ENCODE data around the gene PIP4P1.
A peak's percentile ranks its signal among the peaks of the same experiment; 100 is the strongest.
"Not testable (repeated sequence)": the region's sequence is repeated elsewhere in the genome, so short reads cannot be mapped to it uniquely, and the experiment has no call there.

The PIP4P1 gene
- 47.9 to 58.1 reads per million in 2 donors for total RNA-seq

- peak; percentile 93 for DNase-seq
Observed at GRCh38 chr14:20461225-20462141, at the start of gene PIP4P1. Gene PIP4P1, minus strand, starts transcription at chr14:20461434. Its CDS starts 109 bp downstream, at chr14:20461325.

GRCh38 chr14:20508367-20508766 is 47.1 kb upstream of the PIP4P1 start:
- no peak for DNase-seq

- DNase-seq = not testable (repeated sequence)
Observed at GRCh38 chr14:20507537-20507936, 46.3 kb upstream of the PIP4P1 start.

DNA sequence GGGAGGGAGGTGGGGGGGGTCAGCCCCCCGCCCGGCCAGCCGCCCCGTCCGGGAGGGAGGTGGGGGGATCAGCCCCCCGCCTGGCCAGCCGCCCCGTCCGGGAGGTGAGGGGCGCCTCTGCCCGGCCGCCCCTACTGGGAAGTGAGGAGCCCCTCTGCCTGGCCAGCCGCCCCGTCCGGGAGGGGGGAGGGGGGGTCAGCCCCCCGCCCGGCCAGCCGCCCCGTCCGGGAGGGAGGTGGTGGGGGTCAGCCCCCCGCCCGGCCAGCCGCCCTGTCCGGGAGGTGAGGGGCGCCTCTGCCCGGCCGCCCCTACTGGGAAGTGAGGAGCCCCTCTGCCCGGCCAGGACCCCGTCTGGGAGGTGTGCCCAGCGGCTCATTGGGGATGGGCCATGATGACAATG is 45.5 kb upstream of the PIP4P1 start:
- not testable (repeated sequence) for DNase-seq

DNA sequence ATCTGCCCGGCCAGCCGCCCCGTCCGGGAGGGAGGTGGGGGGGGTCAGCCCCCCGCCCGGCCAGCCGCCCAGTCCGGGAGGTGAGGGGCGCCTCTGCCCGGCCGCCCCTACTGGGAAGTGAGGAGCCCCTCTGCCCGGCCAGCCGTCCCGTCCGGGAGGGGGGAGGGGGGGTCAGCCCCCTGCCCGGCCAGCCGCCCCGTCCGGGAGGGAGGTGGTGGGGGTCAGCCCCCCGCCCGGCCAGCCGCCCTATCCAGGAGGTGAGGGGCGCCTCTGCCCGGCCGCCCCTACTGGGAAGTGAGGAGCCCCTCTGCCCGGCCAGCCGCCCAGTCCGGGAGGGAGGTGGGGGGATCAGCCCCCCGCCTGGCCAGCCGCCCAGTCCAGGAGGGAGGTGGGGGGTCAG is 45.0 kb upstream of the PIP4P1 start:
- not testable (repeated sequence) for DNase-seq

DNA sequence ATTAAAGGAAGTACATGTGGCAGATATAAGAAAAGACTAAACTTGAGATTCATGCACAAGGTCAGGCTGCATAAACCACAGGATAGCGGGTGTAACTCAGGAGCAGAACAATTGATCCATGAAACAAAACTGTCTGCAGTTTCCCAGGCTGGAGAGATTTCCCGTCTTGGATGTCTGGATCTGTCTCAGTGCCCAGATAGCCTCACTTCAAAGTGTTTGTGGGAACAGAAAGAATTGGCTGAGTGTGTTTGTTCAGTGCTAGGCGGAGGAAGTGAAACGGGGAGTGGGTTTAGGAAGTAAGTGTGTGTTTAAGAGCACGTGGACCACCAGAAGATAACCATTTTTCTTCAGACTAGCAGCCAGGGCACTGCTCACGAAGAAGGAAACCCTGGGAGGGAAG is 42.7 kb upstream of the PIP4P1 start:
- no peak for DNase-seq

- no peak for DNase-seq
Observed at GRCh38 chr14:20501346-20501745, 40.1 kb upstream of the PIP4P1 start.

- DNase-seq = no peak
Observed at GRCh38 chr14:20499881-20500280, 38.6 kb upstream of the PIP4P1 start.

DNA sequence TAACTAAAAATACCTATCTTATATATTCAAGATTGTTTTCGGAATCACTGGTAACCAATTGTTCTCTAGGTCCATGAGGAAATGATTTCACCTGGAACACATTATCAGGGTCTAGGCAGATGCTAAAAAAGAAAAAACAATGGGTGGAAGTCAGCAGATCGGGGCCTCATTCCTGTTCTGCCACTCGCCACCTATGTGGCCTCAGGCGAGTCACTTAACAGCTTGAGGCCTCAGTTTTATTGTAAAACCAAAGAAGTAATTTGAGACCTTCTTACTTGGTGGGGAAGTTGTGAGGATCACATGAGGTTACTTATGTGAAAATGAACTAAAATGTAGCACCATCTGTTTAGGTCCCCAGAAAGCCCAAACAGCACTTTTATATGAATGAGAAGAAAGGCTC is 37.9 kb upstream of the PIP4P1 start:
- no peak for DNase-seq

- no peak for DNase-seq
Observed at GRCh38 chr14:20498622-20499021, 37.4 kb upstream of the PIP4P1 start.

DNA sequence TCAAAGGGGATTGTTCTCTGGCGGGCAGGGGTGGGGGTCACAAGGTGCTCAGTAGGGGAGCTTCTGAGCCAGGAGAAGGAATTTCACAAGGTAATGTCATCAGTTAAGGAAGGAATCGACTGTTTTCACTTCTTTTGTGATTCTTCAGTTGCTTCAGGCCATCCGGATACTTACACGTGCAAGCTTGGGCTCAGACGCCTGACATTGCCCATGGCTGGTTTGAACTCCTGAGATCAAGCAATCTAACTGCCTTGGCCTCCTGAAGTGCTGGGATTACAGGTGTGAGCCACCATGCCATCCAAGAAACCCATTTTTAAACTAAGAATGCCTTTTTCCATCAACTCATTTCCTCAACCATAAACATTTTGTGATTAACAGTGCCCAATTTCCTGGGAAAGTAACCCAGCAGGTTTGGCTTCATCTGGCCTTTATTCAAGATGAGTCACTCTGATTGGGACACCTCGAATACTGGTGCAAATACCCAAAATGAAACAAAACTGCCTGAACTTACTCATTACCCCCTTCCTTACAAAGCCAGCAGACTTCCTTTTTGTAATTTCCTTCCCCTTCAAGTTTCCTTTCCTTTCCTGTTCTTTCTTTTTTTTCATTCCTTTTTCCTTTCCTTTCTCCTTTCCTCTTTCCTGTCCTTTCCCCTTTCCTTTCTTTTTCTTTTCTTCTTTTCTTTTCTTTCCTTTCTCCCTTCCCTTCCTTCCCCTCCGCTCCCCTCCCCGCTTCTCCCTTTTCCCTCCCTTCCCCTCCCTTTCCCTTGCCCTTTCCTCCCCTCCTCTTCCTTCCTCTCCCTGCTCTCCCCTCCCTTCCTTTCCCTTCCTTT is 33.9 kb upstream of the PIP4P1 start:
- DNase-seq = no peak

GRCh38 chr14:20493634-20494033 is 32.4 kb upstream of the PIP4P1 start:
- no peak for DNase-seq

DNA sequence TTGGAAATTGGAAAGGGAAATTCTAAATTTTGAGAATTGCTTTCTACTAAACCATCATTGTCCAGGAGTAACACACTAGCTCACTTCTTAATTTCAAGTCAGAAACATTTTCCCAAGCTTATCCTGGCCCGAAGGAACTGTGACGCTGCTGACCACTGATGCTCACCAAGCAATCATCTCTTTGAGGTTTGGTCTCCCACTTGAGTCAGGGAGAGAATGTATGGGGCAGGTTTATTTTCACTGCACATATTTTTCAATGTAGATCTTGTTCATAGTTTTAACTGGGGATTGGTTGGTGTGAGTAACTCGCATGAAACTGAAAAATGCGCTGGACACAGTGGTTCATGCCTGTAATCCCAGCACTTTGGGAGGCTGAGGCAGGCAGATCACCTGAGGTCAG is 31.3 kb upstream of the PIP4P1 start:
- no peak for DNase-seq

DNA sequence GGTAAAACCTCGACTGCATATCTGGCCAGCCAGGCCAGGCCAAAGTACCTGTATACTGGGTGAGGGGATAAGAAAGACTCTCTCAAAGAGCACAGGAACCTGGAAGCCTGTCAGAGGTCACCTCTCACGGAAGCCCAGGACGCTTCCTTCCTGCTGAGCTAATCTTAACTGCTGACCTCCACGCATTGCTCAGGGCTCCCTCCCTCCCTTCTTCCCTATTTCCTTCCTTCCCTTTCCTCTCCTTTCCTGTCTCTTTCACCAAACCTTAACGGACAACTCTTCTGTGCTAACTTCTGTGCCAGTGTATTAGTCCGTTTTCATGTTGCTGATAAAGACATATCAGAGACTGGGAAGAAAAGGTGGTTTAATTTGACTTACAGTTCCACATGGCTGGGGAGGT is 29.3 kb upstream of the PIP4P1 start:
- no peak for DNase-seq

GRCh38 chr14:20489093-20489994 is 28.1 kb upstream of the PIP4P1 start:
- no peak for DNase-seq

DNA sequence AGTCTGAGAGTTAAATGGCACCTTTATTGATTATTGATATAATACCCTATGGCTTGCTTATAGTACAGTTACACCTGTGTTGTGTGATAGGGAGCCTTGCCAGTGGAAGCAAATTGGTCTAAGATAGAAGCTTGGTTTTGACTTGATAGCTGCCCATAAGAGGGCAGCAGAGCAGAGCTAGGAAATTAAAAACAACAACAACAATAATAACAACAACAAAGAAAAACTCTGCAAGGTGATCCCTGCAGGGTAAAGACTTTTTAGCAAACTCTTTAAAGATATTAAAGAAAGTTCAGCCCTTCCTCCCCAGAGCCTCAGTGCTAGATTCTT is 26.1 kb upstream of the PIP4P1 start:
- DNase-seq = no peak

GRCh38 chr14:20486684-20487395 is 25.6 kb upstream of the PIP4P1 start:
- DNase-seq = no peak

DNA sequence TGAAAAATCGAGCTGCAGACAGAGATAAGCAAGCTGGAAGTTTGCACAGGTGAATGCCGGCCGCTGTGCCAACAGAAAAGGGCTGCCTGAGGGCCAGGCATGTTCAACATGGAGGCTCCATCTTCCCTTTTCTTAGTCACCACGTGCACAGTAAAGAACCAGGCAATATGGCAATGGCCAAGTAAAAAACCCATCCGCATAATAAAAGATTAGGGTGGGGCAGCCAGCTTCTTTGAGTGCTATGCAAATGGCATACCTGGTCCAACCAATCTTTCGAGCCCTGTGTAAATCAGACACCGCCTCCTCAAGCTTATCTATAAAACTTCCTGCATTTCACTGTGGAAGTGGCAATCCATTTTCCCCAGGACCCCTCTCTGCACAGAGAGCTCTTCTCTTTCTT is 24.7 kb upstream of the PIP4P1 start:
- no peak for DNase-seq

- no peak for DNase-seq
Observed at GRCh38 chr14:20482382-20482781, 21.1 kb upstream of the PIP4P1 start.

- no peak for DNase-seq
Observed at GRCh38 chr14:20478894-20479293, 17.7 kb upstream of the PIP4P1 start.

DNA sequence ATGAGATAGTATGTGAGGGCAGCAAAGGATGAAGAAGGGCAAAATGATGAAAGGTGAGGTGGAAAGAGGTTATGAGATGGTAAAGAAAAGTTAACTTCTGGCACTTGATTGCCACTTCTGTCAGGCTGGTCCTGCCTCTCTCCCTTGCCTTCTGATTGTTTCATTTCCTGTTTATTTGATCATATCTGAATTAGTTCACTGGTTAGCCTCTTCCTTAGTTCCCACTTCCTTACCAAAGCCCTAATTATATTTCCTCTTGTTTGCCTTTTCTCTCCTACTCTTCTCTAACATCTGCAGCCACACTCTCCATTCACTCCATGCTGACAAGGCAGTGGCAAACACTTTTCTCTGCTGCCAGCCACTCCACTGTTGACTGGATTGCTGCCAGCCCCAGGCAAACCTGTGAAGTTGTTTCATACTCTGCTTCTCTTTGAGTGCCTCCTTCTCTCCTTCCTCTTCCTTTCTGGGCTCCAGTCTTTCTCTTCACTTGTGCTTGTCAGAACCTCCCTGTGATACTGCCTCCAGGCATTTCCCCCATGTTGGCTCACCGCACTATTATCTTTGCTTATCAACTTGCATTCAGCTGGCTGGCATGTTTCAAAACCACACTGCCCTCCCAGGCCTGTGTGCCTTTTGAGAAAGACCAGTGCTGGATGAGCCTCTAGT is 16.1 kb upstream of the PIP4P1 start:
- no peak for DNase-seq

DNA sequence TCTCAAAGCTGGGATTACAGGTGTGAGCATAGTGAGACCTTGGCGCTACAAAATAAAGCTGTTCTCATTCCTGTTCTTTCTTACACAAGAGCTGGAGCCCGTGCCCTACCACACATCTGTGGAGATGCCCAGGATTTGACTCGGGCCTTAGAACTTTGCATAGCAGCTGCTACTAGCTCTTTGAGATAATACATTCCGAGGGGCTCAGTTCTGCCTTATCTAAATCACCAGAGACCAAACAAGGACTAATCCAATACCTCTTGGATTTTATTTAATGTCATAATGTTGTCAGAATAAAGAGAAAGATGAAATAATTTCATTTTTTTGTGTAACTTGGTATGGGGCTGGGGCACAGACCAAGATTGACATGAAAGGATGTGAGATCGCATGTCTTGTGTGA is 15.5 kb upstream of the PIP4P1 start:
- DNase-seq = no peak

All from activated gamma-delta T cell (primary cell).